ENCODE measurements around the gene KLC1. TPM values are rescaled to one million over a fixed set of nuclear protein-coding genes. Genes with fewer than 3 reads are reported as not detected.

KLC1 gene
- total and polyA plus RNA-seq, 10 of the 15 experiments (the other 5 are each of a cell fraction or from before 2014, with no cell fraction given): 5.5 to 137 (median 76.1) TPM

DNA sequence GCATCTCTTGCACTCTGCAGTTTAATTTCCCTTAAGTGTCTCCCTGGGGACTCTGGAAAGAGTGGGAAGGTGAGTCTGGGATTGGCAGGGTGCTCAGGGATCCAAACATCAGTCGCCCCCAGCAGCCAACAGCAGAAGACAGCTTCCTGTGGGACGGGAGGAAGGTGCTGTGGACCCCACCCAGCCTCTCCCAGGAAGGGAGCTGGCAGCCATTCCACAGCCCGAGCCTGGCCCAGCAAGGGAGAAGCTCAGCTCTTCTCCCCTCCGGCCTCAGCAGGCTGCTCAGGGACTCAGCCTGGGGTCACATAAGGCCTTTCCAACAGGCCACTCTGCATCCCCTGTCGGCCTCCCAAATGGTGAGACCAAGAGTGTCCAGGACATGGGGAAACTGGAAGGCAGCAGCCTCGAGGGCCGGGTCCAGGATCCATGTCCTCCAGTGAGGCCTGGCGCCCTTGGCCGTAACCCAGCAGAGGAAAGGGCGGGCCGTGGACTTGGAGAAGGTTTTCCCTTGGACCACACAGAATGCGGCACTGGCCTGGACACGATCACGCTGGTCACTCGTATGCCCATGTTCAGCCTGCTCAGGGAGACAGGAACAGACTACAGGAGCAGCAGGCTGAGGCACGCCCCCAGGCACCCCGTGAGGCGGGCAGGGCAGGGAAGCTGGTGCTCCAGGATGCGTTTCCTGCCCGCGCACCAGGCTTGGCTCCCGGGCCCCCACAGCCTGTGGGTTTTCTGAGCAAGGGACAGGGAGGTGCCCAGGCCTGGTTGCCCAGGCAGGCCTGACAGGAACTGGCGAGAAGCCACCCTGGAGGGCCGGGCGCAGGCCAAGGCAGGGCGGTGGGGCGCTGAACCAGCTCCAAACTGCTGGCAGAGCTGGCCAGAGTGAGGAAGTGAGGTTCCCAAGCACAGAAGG, 82.8 kb downstream of the KLC1 start:
- no peak overlapping the region for H3K27ac ChIP-seq (ENCODE audit: control insufficient read depth, insufficient read depth)
- no peak overlapping the region for H2AFZ ChIP-seq (ENCODE audit: control insufficient read depth, low read depth, low read length)
- peaks cover 32% of the 10 kb centered on the region for H3K79me2 ChIP-seq (ENCODE audit: control insufficient read depth, insufficient read depth, low read length)
- ChIA-PET RAD21 (ENCODE audit: unreplicated experiment) (no interaction called here), CTCF (no interaction called here), POLR2A (no interaction called here), SMC1A (ENCODE audit: uncharacterized antibody, unreplicated experiment) (no interaction called here)
- TF ChIP-seq SMAD1 (IDR thresholded peaks at IDR 0.05; ENCODE audit: low read depth, partially characterized antibody) (no peak), EED (IDR thresholded peaks at IDR 0.05; ENCODE audit: low read depth) (no peak), IRF4 (IDR thresholded peaks at IDR 0.05; ENCODE audit: low read depth, low read length) (no peak), ZNF274 (IDR thresholded peaks at IDR 0.05; ENCODE audit: insufficient read depth, insufficient read length) (no peak), RELA (IDR thresholded peaks at IDR 0.05; ENCODE audit: borderline replicate concordance, partially characterized antibody) (no peak), IKZF1 (conservative IDR thresholded peaks at IDR 0.05) (no peak), HDAC2 (IDR thresholded peaks at IDR 0.05) (no peak)
- TF ChIP-seq, protein P1, sequence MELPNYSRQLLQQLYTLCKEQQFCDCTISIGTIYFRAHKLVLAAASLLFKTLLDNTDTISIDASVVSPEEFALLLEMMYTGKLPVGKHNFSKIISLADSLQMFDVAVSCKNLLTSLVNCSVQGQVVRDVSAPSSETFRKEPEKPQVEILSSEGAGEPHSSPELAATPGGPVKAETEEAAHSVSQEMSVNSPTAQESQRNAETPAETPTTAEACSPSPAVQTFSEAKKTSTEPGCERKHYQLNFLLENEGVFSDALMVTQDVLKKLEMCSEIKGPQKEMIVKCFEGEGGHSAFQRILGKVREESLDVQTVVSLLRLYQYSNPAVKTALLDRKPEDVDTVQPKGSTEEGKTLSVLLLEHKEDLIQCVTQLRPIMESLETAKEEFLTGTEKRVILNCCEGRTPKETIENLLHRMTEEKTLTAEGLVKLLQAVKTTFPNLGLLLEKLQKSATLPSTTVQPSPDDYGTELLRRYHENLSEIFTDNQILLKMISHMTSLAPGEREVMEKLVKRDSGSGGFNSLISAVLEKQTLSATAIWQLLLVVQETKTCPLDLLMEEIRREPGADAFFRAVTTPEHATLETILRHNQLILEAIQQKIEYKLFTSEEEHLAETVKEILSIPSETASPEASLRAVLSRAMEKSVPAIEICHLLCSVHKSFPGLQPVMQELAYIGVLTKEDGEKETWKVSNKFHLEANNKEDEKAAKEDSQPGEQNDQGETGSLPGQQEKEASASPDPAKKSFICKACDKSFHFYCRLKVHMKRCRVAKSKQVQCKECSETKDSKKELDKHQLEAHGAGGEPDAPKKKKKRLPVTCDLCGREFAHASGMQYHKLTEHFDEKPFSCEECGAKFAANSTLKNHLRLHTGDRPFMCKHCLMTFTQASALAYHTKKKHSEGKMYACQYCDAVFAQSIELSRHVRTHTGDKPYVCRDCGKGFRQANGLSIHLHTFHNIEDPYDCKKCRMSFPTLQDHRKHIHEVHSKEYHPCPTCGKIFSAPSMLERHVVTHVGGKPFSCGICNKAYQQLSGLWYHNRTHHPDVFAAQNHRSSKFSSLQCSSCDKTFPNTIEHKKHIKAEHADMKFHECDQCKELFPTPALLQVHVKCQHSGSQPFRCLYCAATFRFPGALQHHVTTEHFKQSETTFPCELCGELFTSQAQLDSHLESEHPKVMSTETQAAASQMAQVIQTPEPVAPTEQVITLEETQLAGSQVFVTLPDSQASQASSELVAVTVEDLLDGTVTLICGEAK (IDR thresholded peaks at IDR 0.05; ENCODE audit: borderline replicate concordance): no peak
- in situ Hi-C loops (cut with MboI): no loop called here
- intact Hi-C loops (cut with micrococcal nuclease; ENCODE audit: unreplicated experiment): no loop called here
- no peaks in the 10 kb centered on the region for H4K20me1 ChIP-seq (ENCODE audit: control insufficient read depth, insufficient read depth)
- peaks cover 3 to 22% of the 10 kb centered on the region in 2 experiments; a peak in 3 of 4 replicates for H3K36me3 ChIP-seq (ENCODE audit: control insufficient read depth in 2 of 2, insufficient read depth in 2 of 2, low read length in 1 of 2)
- no peak for ATAC-seq
- 0 out of 2 replicates have a peak, but pooled peaks cover 4% of the 10 kb centered on the region for H3K4me1 ChIP-seq (ENCODE audit: control insufficient read depth, insufficient read depth, low read length)
- 91% methylated on average over 26 of the region's 27 CpGs for WGBS (ENCODE audit: insufficient coverage, insufficient replicate concordance, low lambda C conversion rate, missing lambda C conversion rate)
- FAIRE-seq: no peak
- H3K4me2 ChIP-seq (ENCODE audit: control insufficient read depth, insufficient read depth): no peak overlapping the region
- DNase-seq (ENCODE audit: low read depth, low spot score): no peak
- H3K4me3 ChIP-seq: no peak overlapping the region
- no peaks in the 10 kb centered on the region for H3K9me3 ChIP-seq (replicated peaks; ENCODE audit: control insufficient read depth, insufficient read depth, low read length)
- BruUV-seq (replicated peaks): no TSS peak
- no peak overlapping the region for H3K9ac ChIP-seq (ENCODE audit: control insufficient read depth, insufficient read depth, low read length)
- no peaks in the 10 kb centered on the region for H3K27me3 ChIP-seq (replicated peaks in 1 of 2; ENCODE audit: control insufficient read depth in 2 of 2, insufficient read depth in 2 of 2, low read length in 1 of 2)

All from GM12878 (cell line).